WTC11 (cell line): ENCODE data around the gene PGP. TPM values are rescaled to one million over a fixed set of nuclear protein-coding genes. Genes with fewer than 3 reads are reported as not detected.

Experiments used
- CREB1 ChIP-seq: sonication (generic); formaldehyde crosslinking; IDR thresholded peaks from 2 replicates; pipeline ENCODE4 v1.8.0; 2023; ENCODE audit warnings: mild to moderate bottlenecking, missing genetic modification reagents
- EMX1 ChIP-seq: fragments of 250-450 bp; sonication (Bioruptor Pico); IDR thresholded peaks from 2 replicates; pipeline ENCODE4 v1.8.0; 2021; ENCODE audit warnings: mild to moderate bottlenecking
- ETV6 ChIP-seq: sonication (generic); formaldehyde crosslinking; IDR thresholded peaks from 2 replicates; pipeline ENCODE4 v1.8.1; 2022; ENCODE audit warnings: mild to moderate bottlenecking, missing genetic modification reagents
- FOXP1 ChIP-seq: sonication (generic); formaldehyde crosslinking; IDR thresholded peaks from 2 replicates; pipeline ENCODE4 v1.8.0; 2022; ENCODE audit warnings: missing genetic modification reagents, mild to moderate bottlenecking, moderate library complexity, borderline replicate concordance
- GTF2I ChIP-seq: fragments of 250-450 bp; sonication (Bioruptor Pico); conservative IDR thresholded peaks from 2 replicates; pipeline ENCODE4 v1.4.0; 2021; ENCODE audit warnings: mild to moderate bottlenecking
- HMGA2 ChIP-seq: fragments of 250-450 bp; sonication (Bioruptor Pico); IDR thresholded peaks from 2 replicates; pipeline ENCODE4 v1.4.0; 2021; ENCODE audit warnings: mild to moderate bottlenecking, moderate library complexity
- JAZF1 ChIP-seq: fragments of 250-450 bp; sonication (Bioruptor Pico); IDR thresholded peaks from 2 replicates; pipeline ENCODE4 v1.9.0; 2021; ENCODE audit warnings: moderate library complexity, mild to moderate bottlenecking, inconsistent platforms
- KAT7 ChIP-seq: sonication (generic); formaldehyde crosslinking; IDR thresholded peaks from 2 replicates; pipeline ENCODE4 v1.8.1; 2023; ENCODE audit warnings: missing genetic modification reagents, mild to moderate bottlenecking, borderline replicate concordance
- NFATC4 ChIP-seq: fragments of 250-450 bp; sonication (Bioruptor Pico); IDR thresholded peaks from 2 replicates; pipeline ENCODE4 v1.9.0; 2021; ENCODE audit warnings: mild to moderate bottlenecking
- NFYB ChIP-seq: sonication (generic); formaldehyde crosslinking; conservative IDR thresholded peaks from 2 replicates; pipeline ENCODE4 v1.8.0; 2022; ENCODE audit warnings: low read depth, missing genetic modification reagents
- NR2C2 ChIP-seq: sonication (generic); formaldehyde crosslinking; IDR thresholded peaks from 2 replicates; pipeline ENCODE4 v1.8.0; 2022; ENCODE audit warnings: mild to moderate bottlenecking, missing genetic modification reagents
- NR3C1 ChIP-seq: sonication (generic); formaldehyde crosslinking; conservative IDR thresholded peaks from 2 replicates; pipeline ENCODE4 v1.8.1; 2023; ENCODE audit warnings: low read depth, mild to moderate bottlenecking, missing genetic modification reagents
- PRRX2 ChIP-seq: fragments of 250-450 bp; sonication (Bioruptor Pico); IDR thresholded peaks from 2 replicates; pipeline ENCODE4 v1.8.0; 2021; ENCODE audit warnings: mild to moderate bottlenecking
- RELA ChIP-seq: sonication (generic); formaldehyde crosslinking; IDR thresholded peaks from 2 replicates; pipeline ENCODE4 v1.8.1; 2022; ENCODE audit warnings: missing genetic modification reagents, mild to moderate bottlenecking, borderline replicate concordance
- SMAD4 ChIP-seq: sonication (generic); formaldehyde crosslinking; IDR thresholded peaks from 2 replicates; pipeline ENCODE4 v1.8.0; 2022; ENCODE audit warnings: mild to moderate bottlenecking, missing genetic modification reagents
- TCF7 ChIP-seq: sonication (generic); formaldehyde crosslinking; IDR thresholded peaks from 2 replicates; pipeline ENCODE4 v1.8.0; 2022; ENCODE audit warnings: mild to moderate bottlenecking, low read depth, missing genetic modification reagents, moderate library complexity
- TEAD1 ChIP-seq: sonication (generic); formaldehyde crosslinking; IDR thresholded peaks from 2 replicates; pipeline ENCODE4 v1.8.0; 2022; ENCODE audit warnings: mild to moderate bottlenecking, missing genetic modification reagents
- TEAD4 ChIP-seq: sonication (generic); formaldehyde crosslinking; IDR thresholded peaks from 2 replicates; pipeline ENCODE4 v1.8.0; 2022; ENCODE audit warnings: mild to moderate bottlenecking, missing genetic modification reagents
- ZNF219 ChIP-seq: sonication (generic); formaldehyde crosslinking; IDR thresholded peaks from 2 replicates; pipeline ENCODE4 v1.8.0; 2023; ENCODE audit warnings: missing genetic modification reagents, mild to moderate bottlenecking, borderline replicate concordance
- ZNF416 ChIP-seq: fragments of 250-450 bp; sonication (Bioruptor Pico); IDR thresholded peaks from 2 replicates; pipeline ENCODE4 v1.9.0; 2021; ENCODE audit warnings: mild to moderate bottlenecking, inconsistent platforms
- ZNF671 ChIP-seq: fragments of 250-450 bp; sonication (Bioruptor Pico); IDR thresholded peaks from 2 replicates; pipeline ENCODE4 v1.8.0; 2021; ENCODE audit warnings: mild to moderate bottlenecking
- total RNA-seq: library from RNA; stranded (reverse); gene quantifications from 3 replicates; pipeline ENCODE4 v1.2.3, GENCODE V29; 2021
- TF ChIP-seq, protein P1 (sequence below): fragments of 250-450 bp; sonication (Bioruptor Pico); IDR thresholded peaks from 2 replicates; pipeline ENCODE4 v1.9.0; 2021; ENCODE audit warnings: moderate library complexity, mild to moderate bottlenecking, inconsistent platforms, borderline replicate concordance
- TF ChIP-seq, protein P2 (sequence below): sonication (generic); formaldehyde crosslinking; IDR thresholded peaks from 2 replicates; pipeline ENCODE4 v1.8.1; 2023; ENCODE audit warnings: mild to moderate bottlenecking, missing genetic modification reagents, borderline replicate concordance
- TF ChIP-seq, protein P3 (sequence below): fragments of 250-450 bp; sonication (Bioruptor Pico); IDR thresholded peaks from 2 replicates; pipeline ENCODE4 v1.9.0; 2021; ENCODE audit warnings: mild to moderate bottlenecking
- TF ChIP-seq, protein P4 (sequence below): sonication (generic); formaldehyde crosslinking; IDR thresholded peaks from 2 replicates; pipeline ENCODE4 v1.8.0; 2022; ENCODE audit warnings: mild to moderate bottlenecking, missing genetic modification reagents
- TF ChIP-seq, protein P5 (sequence below): sonication (generic); formaldehyde crosslinking; IDR thresholded peaks from 2 replicates; pipeline ENCODE4 v1.8.1; 2022; ENCODE audit warnings: mild to moderate bottlenecking, moderate library complexity, missing genetic modification reagents
- TF ChIP-seq, protein P6 (sequence below): sonication (generic); formaldehyde crosslinking; IDR thresholded peaks from 2 replicates; pipeline ENCODE4 v1.8.1; 2022; ENCODE audit warnings: missing genetic modification reagents, borderline replicate concordance
- TF ChIP-seq, protein P7 (sequence below): sonication (generic); formaldehyde crosslinking; IDR thresholded peaks from 2 replicates; pipeline ENCODE4 v1.8.1; 2022; ENCODE audit warnings: low read depth, mild to moderate bottlenecking, moderate library complexity, missing genetic modification reagents, borderline replicate concordance

The PGP gene
- total RNA-seq, 1 experiment from 2014 or later: 39.5 TPM

DNA sequence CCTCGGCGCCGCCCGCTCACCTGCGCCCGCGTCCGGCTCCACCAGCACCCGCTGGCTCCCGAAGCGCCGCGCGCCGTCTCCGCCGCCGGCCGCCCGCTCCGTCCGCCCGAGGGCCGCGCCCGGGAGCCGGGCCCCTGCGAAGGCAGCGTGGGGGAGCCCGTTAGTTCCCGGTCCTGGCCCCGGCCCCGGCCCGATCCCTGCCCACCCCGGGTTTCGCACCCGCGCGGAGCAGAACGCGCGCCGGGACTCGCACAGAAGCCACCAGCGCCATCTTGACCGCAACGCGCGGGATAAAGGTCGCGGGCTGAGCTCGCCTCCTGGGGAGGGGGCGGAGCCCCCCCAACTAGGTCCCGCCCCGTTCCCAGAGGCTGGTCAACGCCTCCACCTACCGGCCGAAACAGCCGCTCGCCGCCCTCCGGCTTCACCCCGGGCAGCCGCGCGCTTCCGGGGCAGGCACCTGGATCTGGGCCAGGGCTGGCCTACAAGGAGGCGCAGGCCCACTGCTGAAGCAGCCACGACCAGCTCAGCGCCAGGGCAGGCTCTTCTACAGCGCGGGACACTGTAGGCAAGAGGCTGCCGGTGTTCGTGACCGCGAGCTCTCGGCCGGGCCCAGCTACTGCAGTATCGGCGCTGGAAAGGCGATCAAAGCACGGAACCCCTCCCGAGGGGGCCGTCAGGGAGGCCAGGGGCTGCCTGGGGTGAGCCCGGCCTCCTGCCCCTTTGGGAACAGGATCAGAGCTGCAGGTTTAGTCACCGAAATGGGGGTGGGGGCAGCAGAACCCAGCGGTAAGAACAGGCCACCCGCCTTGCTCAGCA lies 36.9 kb upstream of the PGP start, which contains the start of gene ECI1 (continued):
- TF ChIP-seq, protein P1, sequence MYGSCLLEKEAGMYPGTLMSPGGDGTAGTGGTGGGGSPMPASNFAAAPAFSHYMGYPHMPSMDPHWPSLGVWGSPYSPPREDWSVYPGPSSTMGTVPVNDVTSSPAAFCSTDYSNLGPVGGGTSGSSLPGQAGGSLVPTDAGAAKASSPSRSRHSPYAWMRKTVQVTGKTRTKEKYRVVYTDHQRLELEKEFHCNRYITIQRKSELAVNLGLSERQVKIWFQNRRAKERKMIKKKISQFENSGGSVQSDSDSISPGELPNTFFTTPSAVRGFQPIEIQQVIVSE: no peak
- TF ChIP-seq TEAD4 (CRISPR knock-in tag): no peak
- 0 out of 2 replicates have a peak, but pooled peaks have one; percentile 67 for TF ChIP-seq NR3C1
- TF ChIP-seq, protein P2, sequence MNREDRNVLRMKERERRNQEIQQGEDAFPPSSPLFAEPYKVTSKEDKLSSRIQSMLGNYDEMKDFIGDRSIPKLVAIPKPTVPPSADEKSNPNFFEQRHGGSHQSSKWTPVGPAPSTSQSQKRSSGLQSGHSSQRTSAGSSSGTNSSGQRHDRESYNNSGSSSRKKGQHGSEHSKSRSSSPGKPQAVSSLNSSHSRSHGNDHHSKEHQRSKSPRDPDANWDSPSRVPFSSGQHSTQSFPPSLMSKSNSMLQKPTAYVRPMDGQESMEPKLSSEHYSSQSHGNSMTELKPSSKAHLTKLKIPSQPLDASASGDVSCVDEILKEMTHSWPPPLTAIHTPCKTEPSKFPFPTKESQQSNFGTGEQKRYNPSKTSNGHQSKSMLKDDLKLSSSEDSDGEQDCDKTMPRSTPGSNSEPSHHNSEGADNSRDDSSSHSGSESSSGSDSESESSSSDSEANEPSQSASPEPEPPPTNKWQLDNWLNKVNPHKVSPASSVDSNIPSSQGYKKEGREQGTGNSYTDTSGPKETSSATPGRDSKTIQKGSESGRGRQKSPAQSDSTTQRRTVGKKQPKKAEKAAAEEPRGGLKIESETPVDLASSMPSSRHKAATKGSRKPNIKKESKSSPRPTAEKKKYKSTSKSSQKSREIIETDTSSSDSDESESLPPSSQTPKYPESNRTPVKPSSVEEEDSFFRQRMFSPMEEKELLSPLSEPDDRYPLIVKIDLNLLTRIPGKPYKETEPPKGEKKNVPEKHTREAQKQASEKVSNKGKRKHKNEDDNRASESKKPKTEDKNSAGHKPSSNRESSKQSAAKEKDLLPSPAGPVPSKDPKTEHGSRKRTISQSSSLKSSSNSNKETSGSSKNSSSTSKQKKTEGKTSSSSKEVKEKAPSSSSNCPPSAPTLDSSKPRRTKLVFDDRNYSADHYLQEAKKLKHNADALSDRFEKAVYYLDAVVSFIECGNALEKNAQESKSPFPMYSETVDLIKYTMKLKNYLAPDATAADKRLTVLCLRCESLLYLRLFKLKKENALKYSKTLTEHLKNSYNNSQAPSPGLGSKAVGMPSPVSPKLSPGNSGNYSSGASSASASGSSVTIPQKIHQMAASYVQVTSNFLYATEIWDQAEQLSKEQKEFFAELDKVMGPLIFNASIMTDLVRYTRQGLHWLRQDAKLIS (CRISPR knock-in tag): no peak
- 0 out of 2 replicates have a peak, but pooled peaks have one; percentile 53 for TF ChIP-seq NFATC4 (CRISPR knock-in tag)
- no peak for TF ChIP-seq NR2C2 (CRISPR knock-in tag)
- TF ChIP-seq, protein P3, sequence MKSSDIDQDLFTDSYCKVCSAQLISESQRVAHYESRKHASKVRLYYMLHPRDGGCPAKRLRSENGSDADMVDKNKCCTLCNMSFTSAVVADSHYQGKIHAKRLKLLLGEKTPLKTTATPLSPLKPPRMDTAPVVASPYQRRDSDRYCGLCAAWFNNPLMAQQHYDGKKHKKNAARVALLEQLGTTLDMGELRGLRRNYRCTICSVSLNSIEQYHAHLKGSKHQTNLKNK: 0 out of 2 replicates have a peak, but pooled peaks have one; percentile 16
- peak; percentile 91 for TF ChIP-seq KAT7 (CRISPR knock-in tag)
- TF ChIP-seq, protein P4, sequence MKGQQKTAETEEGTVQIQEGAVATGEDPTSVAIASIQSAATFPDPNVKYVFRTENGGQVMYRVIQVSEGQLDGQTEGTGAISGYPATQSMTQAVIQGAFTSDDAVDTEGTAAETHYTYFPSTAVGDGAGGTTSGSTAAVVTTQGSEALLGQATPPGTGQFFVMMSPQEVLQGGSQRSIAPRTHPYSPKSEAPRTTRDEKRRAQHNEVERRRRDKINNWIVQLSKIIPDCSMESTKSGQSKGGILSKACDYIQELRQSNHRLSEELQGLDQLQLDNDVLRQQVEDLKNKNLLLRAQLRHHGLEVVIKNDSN: 0 out of 2 replicates have a peak, but pooled peaks have one; percentile 43
- peak; percentile 89; the same call in 1 of the 2 replicates for TF ChIP-seq ZNF671
- peak; percentile 59; the same call in 1 of the 2 replicates for TF ChIP-seq RELA (CRISPR knock-in tag)
- TF ChIP-seq EMX1 (CRISPR knock-in tag): no peak
- peak; percentile 22 for TF ChIP-seq ZNF416 (CRISPR knock-in tag)
- TF ChIP-seq, protein P5, sequence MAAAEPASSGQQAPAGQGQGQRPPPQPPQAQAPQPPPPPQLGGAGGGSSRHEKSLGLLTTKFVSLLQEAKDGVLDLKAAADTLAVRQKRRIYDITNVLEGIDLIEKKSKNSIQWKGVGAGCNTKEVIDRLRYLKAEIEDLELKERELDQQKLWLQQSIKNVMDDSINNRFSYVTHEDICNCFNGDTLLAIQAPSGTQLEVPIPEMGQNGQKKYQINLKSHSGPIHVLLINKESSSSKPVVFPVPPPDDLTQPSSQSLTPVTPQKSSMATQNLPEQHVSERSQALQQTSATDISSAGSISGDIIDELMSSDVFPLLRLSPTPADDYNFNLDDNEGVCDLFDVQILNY: peak; percentile 95
- no peak for TF ChIP-seq TCF7 (CRISPR knock-in tag)
- no peak; the same call in none of the 2 replicates for TF ChIP-seq FOXP1 (CRISPR knock-in tag)
- no peak for TF ChIP-seq HMGA2 (CRISPR knock-in tag)
- TF ChIP-seq JAZF1 (CRISPR knock-in tag): no peak
- TF ChIP-seq NFYB (CRISPR knock-in tag): no peak
- TF ChIP-seq, protein P6, sequence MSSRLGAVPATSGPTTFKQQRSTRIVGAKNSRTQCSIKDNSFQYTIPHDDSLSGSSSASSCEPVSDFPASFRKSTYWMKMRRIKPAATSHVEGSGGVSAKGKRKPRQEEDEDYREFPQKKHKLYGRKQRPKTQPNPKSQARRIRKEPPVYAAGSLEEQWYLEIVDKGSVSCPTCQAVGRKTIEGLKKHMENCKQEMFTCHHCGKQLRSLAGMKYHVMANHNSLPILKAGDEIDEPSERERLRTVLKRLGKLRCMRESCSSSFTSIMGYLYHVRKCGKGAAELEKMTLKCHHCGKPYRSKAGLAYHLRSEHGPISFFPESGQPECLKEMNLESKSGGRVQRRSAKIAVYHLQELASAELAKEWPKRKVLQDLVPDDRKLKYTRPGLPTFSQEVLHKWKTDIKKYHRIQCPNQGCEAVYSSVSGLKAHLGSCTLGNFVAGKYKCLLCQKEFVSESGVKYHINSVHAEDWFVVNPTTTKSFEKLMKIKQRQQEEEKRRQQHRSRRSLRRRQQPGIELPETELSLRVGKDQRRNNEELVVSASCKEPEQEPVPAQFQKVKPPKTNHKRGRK (CRISPR knock-in tag): no peak
- TF ChIP-seq ZNF219 (CRISPR knock-in tag): no peak
- TF ChIP-seq SMAD4: no peak
- peak; percentile 88 for TF ChIP-seq TEAD1 (CRISPR knock-in tag)
- peak; percentile 58; the same call in 1 of the 2 replicates for TF ChIP-seq ETV6 (CRISPR knock-in tag)
- peak; percentile 66; the same call in 1 of the 2 replicates for TF ChIP-seq PRRX2 (CRISPR knock-in tag)
- TF ChIP-seq, protein P7, sequence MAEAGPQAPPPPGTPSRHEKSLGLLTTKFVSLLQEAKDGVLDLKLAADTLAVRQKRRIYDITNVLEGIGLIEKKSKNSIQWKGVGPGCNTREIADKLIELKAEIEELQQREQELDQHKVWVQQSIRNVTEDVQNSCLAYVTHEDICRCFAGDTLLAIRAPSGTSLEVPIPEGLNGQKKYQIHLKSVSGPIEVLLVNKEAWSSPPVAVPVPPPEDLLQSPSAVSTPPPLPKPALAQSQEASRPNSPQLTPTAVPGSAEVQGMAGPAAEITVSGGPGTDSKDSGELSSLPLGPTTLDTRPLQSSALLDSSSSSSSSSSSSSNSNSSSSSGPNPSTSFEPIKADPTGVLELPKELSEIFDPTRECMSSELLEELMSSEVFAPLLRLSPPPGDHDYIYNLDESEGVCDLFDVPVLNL (CRISPR knock-in tag): no peak
- peak; percentile 38; the same call in 1 of the 2 replicates for TF ChIP-seq GTF2I
- no peak for TF ChIP-seq CREB1
